A549 (cell line): Measurements from ENCODE around the gene TRIM71.

Experiments used
- FOSB ChIP-seq: fragments of 250-450 bp; sonication (Bioruptor Pico); IDR thresholded peaks from 2 replicates; pipeline ENCODE4 v1.5.0; 2020; ENCODE audit warnings: mild to moderate bottlenecking, moderate library complexity
- FOXS1 ChIP-seq: fragments of 250-450 bp; sonication (Bioruptor Pico); IDR thresholded peaks from 2 replicates; pipeline ENCODE4 v1.5.0; 2020; ENCODE audit warnings: mild to moderate bottlenecking, moderate library complexity
- JUNB ChIP-seq: fragments of >200 bp; sonication (Bioruptor Twin); formaldehyde crosslinking; IDR thresholded peaks from 2 replicates; pipeline ENCODE4 v1.6.1; 2016
- KDM1A ChIP-seq: fragments of 200-600 bp; sonication (generic); IDR thresholded peaks from 2 replicates; pipeline ENCODE4 v1.6.1; 2016; ENCODE audit warnings: low read depth, mild to moderate bottlenecking
- NR3C1 ChIP-seq: fragments of >200 bp; sonication (Bioruptor Twin); formaldehyde crosslinking; IDR thresholded peaks from 3 replicates; pipeline ENCODE4 v1.6.1; 2017
- POLR2A ChIP-seq: IDR thresholded peaks from 2 replicates; pipeline ENCODE4 v1.6.1; 2012; ENCODE audit warnings: mild to moderate bottlenecking, low read length
- ZFP36 ChIP-seq: fragments of 450-650 bp; IDR thresholded peaks from 2 replicates; pipeline ENCODE4 v1.6.1; 2014; ENCODE audit warnings: borderline replicate concordance; ENCODE audit not compliant: partially characterized antibody
- TF ChIP-seq, protein P1 (sequence below): fragments of 450-650 bp; IDR thresholded peaks from 2 replicates; pipeline ENCODE4 v1.6.1; 2014; ENCODE audit warnings: antibody characterized with exemption
- TF ChIP-seq, protein P2 (sequence below): fragments of 200-600 bp; sonication (generic); IDR thresholded peaks from 2 replicates; pipeline ENCODE4 v1.6.1; 2016; ENCODE audit warnings: antibody characterized with exemption, mild to moderate bottlenecking, moderate library complexity
- TF ChIP-seq, protein P3 (sequence below): fragments of >200 bp; sonication (Bioruptor Twin); formaldehyde crosslinking; IDR thresholded peaks from 3 replicates; pipeline ENCODE4 v1.5.1; 2016

DNA sequence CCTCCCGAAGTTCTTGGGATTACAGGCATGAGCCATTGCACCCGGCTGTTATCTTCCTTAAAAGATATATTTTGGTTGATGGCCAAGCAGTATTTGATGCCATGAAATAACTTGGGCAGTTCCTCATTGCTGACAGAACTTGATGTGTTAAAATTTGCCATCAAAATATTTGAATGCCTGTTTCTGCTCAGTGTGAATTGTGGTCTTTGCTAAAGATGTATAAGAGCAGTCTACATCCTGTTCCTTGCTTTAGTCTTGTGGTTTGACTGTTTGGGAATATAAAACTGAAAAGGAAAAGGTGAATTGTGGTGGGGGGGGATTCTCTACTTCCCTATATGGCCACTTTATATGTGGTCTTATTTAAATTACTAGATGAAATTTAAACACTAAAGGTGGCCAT is 14.0 kb downstream of the TRIM71 start:
- TF ChIP-seq, protein P1, sequence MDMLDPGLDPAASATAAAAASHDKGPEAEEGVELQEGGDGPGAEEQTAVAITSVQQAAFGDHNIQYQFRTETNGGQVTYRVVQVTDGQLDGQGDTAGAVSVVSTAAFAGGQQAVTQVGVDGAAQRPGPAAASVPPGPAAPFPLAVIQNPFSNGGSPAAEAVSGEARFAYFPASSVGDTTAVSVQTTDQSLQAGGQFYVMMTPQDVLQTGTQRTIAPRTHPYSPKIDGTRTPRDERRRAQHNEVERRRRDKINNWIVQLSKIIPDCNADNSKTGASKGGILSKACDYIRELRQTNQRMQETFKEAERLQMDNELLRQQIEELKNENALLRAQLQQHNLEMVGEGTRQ = no peak
- TF ChIP-seq ZFP36 (no peak), FOSB (CRISPR knock-in tag) (no peak), KDM1A (no peak), JUNB (no peak), FOXS1 (CRISPR knock-in tag) (no peak), POLR2A (no peak), NR3C1 (no peak)
- TF ChIP-seq, protein P2, sequence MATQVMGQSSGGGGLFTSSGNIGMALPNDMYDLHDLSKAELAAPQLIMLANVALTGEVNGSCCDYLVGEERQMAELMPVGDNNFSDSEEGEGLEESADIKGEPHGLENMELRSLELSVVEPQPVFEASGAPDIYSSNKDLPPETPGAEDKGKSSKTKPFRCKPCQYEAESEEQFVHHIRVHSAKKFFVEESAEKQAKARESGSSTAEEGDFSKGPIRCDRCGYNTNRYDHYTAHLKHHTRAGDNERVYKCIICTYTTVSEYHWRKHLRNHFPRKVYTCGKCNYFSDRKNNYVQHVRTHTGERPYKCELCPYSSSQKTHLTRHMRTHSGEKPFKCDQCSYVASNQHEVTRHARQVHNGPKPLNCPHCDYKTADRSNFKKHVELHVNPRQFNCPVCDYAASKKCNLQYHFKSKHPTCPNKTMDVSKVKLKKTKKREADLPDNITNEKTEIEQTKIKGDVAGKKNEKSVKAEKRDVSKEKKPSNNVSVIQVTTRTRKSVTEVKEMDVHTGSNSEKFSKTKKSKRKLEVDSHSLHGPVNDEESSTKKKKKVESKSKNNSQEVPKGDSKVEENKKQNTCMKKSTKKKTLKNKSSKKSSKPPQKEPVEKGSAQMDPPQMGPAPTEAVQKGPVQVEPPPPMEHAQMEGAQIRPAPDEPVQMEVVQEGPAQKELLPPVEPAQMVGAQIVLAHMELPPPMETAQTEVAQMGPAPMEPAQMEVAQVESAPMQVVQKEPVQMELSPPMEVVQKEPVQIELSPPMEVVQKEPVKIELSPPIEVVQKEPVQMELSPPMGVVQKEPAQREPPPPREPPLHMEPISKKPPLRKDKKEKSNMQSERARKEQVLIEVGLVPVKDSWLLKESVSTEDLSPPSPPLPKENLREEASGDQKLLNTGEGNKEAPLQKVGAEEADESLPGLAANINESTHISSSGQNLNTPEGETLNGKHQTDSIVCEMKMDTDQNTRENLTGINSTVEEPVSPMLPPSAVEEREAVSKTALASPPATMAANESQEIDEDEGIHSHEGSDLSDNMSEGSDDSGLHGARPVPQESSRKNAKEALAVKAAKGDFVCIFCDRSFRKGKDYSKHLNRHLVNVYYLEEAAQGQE = no peak
- TF ChIP-seq, protein P3, sequence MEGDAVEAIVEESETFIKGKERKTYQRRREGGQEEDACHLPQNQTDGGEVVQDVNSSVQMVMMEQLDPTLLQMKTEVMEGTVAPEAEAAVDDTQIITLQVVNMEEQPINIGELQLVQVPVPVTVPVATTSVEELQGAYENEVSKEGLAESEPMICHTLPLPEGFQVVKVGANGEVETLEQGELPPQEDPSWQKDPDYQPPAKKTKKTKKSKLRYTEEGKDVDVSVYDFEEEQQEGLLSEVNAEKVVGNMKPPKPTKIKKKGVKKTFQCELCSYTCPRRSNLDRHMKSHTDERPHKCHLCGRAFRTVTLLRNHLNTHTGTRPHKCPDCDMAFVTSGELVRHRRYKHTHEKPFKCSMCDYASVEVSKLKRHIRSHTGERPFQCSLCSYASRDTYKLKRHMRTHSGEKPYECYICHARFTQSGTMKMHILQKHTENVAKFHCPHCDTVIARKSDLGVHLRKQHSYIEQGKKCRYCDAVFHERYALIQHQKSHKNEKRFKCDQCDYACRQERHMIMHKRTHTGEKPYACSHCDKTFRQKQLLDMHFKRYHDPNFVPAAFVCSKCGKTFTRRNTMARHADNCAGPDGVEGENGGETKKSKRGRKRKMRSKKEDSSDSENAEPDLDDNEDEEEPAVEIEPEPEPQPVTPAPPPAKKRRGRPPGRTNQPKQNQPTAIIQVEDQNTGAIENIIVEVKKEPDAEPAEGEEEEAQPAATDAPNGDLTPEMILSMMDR = no peak
